HUDEP-2 (cell line): ENCODE results near the gene CERT1.

ENCODE experiments used
- DNase-seq, 76 experiments: peaks; one replicate each; lab custom pipeline; 2025; ENCODE audit not compliant: unreplicated experiment in 76 of 76; lab: John Stamatoyannopoulos, UW

The CERT1 gene

GRCh38 chr5:75433814-75434506, 77.5 kb downstream of the CERT1 start:
- DNase-seq = no peak

- no peak for DNase-seq
Observed at GRCh38 chr5:75414241-75414640, 97.2 kb downstream of the CERT1 start.

GRCh38 chr5:75412111-75412990, 99.1 kb downstream of the CERT1 start:
- no peak for DNase-seq

DNA sequence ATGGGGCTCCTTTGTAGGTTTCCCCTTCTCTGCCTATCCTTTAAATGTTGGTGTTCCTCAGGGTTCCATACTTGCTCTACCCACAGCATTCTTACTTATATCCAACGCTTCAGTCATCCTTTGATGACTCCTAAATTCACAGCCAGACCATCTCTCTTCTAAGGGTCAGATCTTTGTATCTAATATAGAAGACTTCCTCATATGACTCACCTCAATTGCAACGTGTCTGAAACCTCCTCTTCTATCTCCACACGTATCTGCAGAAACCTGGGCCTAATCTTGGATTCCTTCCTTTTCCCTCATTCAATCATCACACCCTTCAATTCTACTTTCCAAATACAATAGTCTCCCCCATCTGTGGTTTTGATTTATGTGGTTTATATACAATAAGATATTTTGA, 106.1 kb downstream of the CERT1 start:
- DNase-seq = no peak

DNA sequence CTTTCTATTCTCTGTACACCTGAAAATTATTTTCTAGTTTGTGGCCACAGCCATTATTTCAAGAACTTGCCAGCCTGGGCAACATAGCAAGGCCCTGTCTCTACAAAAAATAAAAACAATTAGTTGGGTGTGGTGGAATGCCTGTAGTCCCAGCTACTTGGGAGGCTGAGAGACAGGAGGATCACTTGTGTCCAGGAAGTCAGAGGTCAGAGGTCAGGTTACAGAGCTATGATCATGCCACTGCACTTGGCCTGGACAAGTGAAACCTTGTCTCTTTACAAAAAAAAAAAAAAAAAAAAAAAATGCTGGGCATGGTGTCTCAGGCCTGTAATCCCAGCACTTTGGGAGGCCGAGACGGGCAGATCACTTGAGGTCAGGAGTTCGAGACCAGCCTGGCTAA, 116.2 kb downstream of the CERT1 start:
- no peak for DNase-seq

DNA sequence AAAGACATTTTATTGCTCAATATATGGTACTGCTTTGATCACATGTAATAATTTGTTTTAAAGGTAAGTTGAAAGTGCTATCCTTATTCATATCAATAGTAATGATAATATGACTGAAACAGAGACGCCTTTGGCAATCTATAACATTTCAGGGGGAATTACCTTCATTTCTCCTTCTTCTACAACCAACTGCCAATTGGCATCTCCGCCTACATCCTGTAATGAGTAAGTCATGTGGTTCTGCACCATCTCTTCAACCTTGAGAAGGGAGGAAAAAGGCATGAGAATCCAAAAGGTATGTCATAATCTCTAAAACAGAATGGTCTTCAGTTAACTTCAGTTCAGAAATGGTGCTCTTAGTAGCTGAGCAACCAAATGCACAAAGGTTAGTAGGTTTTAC, 122.0 kb downstream of the CERT1 start:
- DNase-seq = no peak

GRCh38 chr5:75387806-75388205, 123.6 kb downstream of the CERT1 start:
- no peak for DNase-seq

- DNase-seq = no peak
Observed at GRCh38 chr5:75384218-75384617, 127.2 kb downstream of the CERT1 start.

- peak in 53 of 76 experiments; percentile 2 to 76 (median 30) for DNase-seq
Observed at GRCh38 chr5:75381456-75381855, 130.0 kb downstream of the CERT1 start.

DNA sequence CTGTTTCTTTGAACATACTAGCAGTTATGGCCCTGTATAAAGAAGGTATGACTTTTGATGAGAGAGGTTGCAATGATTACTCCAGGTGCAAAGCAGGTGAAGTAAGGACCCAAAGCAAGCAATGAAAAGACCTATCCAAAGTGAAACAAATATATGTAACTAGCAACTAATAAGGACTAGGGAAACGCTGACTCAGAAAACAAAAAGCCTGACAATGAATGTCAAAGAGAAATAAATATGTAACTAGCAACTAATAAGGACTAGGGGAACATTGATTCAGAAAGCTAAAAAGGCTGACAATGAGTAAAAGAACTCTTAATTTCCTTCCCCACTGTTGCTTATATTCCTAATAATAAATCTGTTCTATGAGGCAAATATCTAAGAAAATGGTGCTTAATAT, 131.3 kb downstream of the CERT1 start:
- DNase-seq = no peak

DNA sequence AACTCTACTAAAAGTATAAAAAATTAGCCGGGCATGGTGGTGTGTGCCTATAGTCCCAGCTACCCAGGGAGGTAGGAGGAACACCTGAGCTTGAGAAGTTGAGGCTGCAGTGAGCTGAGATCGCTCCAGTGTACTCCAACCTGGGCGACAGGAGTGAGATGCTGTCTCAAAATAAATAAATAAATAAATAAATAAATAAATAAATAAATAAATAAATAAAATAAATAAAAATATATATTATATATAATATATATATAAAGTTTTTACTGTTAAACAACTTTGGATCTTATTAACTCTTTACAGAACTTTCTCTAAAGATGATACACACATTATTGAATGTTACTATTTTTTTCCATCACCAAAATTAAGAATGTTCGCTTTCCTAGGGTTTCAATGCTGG, 136.0 kb downstream of the CERT1 start:
- DNase-seq = no peak

- DNase-seq = no peak
Observed at GRCh38 chr5:75374394-75374814, 137.0 kb downstream of the CERT1 start.

- no peak for DNase-seq
Observed at GRCh38 chr5:75373862-75374261, 137.6 kb downstream of the CERT1 start.

DNA sequence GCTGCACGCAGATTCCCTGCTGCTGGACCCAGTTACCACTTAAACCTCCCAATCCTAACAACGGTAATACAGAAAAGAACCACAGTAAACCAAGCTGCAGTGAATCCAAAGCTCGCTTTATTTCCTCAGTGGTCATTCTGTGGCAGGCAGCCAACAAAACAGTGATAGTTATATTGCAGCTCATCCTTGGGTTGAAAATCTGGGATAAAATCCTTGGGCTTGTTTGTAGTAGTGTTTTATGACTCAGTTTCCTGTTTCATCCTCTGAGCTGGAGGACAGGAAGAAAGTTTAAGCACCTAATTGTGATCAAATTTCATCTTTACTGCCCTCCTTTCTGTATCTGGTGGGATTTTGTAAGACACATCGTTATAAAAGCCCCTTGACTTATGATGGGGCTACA, 143.0 kb downstream of the CERT1 start:
- DNase-seq = no peak

DNA sequence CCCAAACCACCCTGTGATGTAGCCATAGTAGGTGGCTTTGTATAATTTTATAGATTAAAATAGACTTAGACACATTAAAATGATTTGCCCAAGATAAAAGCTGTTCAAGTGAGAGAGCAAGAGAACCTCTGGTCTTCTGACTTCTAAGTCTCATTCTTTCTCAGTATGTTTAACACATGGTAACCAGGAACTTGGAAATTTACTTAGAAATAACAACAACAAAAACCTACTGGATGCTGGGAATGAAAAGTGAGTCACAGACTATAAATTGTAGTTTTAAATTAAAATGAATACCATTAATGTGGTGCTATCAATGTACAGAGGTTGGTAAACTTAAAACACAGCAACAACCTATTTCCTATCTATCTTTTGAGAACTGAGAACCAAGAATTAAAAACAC, 144.0 kb downstream of the CERT1 start:
- DNase-seq = no peak

DNA sequence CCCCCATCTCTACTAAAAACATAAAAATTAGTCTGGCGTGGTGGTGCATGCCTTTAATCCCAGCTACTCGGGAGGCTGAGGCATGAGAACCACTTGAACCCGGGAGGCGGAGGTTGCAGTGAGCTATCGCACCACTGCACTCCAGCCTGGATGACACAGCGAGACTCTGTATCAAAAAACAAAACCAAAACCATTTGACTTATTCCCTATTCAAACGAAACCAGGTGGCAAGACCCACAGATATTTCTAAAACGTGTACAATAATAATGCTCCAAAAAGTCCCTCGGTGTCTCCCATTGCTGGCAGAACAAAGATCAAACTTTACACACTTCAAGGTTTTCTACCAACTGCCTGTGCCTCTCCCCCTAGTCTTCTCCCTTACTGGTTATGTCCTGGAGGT, 144.6 kb downstream of the CERT1 start:
- DNase-seq = no peak

GRCh38 chr5:75365740-75366139, 145.7 kb downstream of the CERT1 start:
- DNase-seq = no peak

- no peak for DNase-seq
Observed at GRCh38 chr5:75364571-75365280, 146.7 kb downstream of the CERT1 start.

DNA sequence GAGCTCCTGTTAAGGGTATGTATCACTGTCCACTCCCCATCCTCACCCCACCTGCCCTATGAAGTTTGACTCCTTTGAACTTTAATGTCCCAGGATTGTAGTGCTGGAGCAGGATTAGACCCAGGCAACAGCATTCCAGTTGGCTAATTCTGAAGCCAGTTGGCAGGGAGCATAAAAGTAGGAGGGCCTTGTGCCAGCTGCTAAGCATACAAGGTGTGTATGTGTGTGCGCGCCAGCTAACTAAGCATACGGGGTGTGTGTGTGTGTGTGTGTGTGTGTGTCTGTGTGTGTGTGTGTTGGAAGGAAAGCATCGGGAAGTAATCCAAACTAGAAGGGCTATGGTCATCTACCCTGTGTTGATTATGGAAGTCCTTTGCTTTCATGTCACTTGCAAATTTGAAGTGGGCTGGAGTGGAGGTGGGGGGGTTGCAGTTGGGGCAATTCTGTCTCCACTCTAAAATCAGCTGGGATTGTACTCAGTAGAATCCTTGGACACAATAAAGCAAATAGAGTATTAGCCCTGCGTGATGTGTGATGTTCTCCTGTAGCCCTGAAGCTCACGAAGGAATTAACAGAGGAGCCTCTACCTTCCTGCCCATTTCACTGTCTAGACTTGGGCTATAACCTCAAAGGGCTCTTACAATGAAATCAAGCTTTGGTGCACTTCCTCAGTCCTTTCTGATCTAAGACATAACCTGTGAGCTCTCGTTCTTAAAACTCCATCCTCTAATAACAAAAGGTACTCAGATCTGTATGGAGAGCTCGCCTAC, 147.5 kb downstream of the CERT1 start:
- DNase-seq = no peak

DNA sequence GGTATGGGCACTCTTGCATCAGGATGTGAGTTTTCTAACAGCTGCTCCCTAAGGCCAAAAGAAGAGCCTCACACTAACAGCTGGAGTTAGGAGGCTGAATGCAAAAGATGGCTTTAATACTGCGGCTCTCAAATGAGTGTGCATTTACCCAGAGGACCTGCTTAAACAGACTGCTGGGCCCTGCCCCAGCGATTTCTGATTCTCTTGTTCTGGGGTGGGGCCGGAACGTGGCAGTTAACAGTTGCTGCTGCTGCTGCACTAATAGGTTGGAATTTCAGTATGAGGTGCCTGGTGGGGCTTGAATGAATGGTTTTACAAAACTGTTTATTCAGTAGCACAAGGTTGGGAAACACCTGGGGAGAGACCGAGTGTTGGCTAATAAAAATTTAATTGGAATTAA, 148.3 kb downstream of the CERT1 start:
- no peak for DNase-seq

DNA sequence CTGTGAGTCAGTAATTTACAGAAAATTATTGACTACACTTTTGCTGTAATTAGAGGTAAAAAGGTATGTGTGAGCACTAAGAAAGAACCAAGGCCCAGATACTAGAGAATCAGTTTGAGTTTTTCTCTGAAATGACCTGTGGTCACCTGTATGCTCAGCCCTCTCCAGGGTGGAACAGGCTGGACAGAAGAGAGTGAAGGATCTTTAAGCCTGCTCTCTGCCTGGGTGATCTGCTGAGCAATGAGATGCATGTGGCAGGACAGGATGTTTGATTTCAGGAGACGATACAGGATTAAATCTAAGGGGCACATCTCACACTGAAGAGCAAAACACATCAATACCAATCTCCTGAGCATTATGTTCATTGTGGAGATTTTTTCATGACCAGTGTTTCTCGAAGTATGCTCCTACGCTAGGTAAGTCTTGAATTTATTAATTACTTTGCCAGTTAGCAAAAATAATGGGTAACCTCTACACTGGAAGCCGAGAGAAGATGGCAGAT, 148.9 kb downstream of the CERT1 start:
- DNase-seq = no peak
